ENCODE measurements around the gene RBM8A.

RBM8A gene

GRCh38 chr1:145871994-145872924 lies 55.0 kb downstream of the RBM8A start:
- peak; percentile 87 for DNase-seq

Measured in eye (tissue), 1 donor.